Measurements from ENCODE around the gene RERE.

GRCh38 chr1:8544644-8545043 is 272.8 kb downstream of the RERE start:
- TF ChIP-seq EZH2 (IDR thresholded peaks at IDR 0.05; ENCODE audit: insufficient read depth, low read length) = no peak
- TF ChIP-seq CTCF (IDR thresholded peaks at IDR 0.05; ENCODE audit: insufficient read depth, low read depth, low read length) = no peak
